ENCODE data around the gene IL36B. TPM values are rescaled to one million over a fixed set of nuclear protein-coding genes. Genes with fewer than 3 reads are reported as not detected.

IL36B gene
- total RNA-seq, 1 experiment from 2014 or later = not detected

- no peak for DNase-seq (ENCODE audit: extremely low read depth, low read depth)
Measured at GRCh38 chr2:113076954-113077669, 24.4 kb upstream of the IL36B start.

- no peak for DNase-seq (ENCODE audit: extremely low read depth, low read depth)
Measured at GRCh38 chr2:113075600-113075999, 22.9 kb upstream of the IL36B start.

- DNase-seq (ENCODE audit: extremely low read depth, low read depth) = no peak
Measured at GRCh38 chr2:113075030-113075429, 22.4 kb upstream of the IL36B start.

- no peak for DNase-seq (ENCODE audit: extremely low read depth, low read depth)
Measured at GRCh38 chr2:113073325-113073834, 20.7 kb upstream of the IL36B start.

GRCh38 chr2:113072584-113072983 lies 19.9 kb upstream of the IL36B start:
- no peak for DNase-seq (ENCODE audit: extremely low read depth, low read depth)

- DNase-seq (ENCODE audit: extremely low read depth, low read depth) = no peak
Measured at GRCh38 chr2:113070606-113070975, 17.9 kb upstream of the IL36B start.

GRCh38 chr2:113069676-113070605 lies 17.3 kb upstream of the IL36B start:
- DNase-seq (ENCODE audit: extremely low read depth, low read depth) = no peak

- no peak for DNase-seq (ENCODE audit: extremely low read depth, low read depth)
Measured at GRCh38 chr2:113068706-113069485, 16.2 kb upstream of the IL36B start.

GRCh38 chr2:113068249-113068648 lies 15.6 kb upstream of the IL36B start:
- DNase-seq (ENCODE audit: extremely low read depth, low read depth) = no peak

GRCh38 chr2:113067681-113068080 lies 15.0 kb upstream of the IL36B start, which contains the start of gene IL1F10:
Gene IL1F10, plus strand, starts transcription at chr2:113067970. Its CDS starts 4,769 bp downstream, at chr2:113072739.
- DNase-seq (ENCODE audit: extremely low read depth, low read depth) = no peak

GRCh38 chr2:113064898-113065297 lies 12.2 kb upstream of the IL36B start:
- DNase-seq (ENCODE audit: extremely low read depth, low read depth) = no peak

- no peak for DNase-seq (ENCODE audit: extremely low read depth, low read depth)
Measured at GRCh38 chr2:113064281-113064680, 11.6 kb upstream of the IL36B start.

GRCh38 chr2:113061896-113062770 lies 9.5 kb upstream of the IL36B start:
- DNase-seq (ENCODE audit: extremely low read depth, low read depth) = no peak

GRCh38 chr2:113061241-113061640 lies 8.6 kb upstream of the IL36B start:
- no peak for DNase-seq (ENCODE audit: extremely low read depth, low read depth)

- no peak for DNase-seq (ENCODE audit: extremely low read depth, low read depth)
Measured at GRCh38 chr2:113060796-113061195, 8.1 kb upstream of the IL36B start.

GRCh38 chr2:113060396-113060795 lies 7.7 kb upstream of the IL36B start:
- no peak for DNase-seq (ENCODE audit: extremely low read depth, low read depth)

GRCh38 chr2:113058998-113059960 lies 6.6 kb upstream of the IL36B start, which contains the start of gene IL36RN:
Gene IL36RN, plus strand, starts transcription at chr2:113059198. Its CDS starts 241 bp downstream, at chr2:113059439.
- DNase-seq (ENCODE audit: extremely low read depth, low read depth) = no peak

GRCh38 chr2:113058411-113058994 lies 5.8 kb upstream of the IL36B start:
- no peak for DNase-seq (ENCODE audit: extremely low read depth, low read depth)
